ENCODE measurements around the gene TMEM120B.
"Not testable (repeated sequence)": the region's sequence is repeated elsewhere in the genome, so short reads cannot be mapped to it uniquely, and the experiment has no call there.

GRCh38 chr12:121758536-121758935 lies 46.0 kb downstream of the TMEM120B start:
- not testable (repeated sequence) for TF ChIP-seq CTCF (IDR thresholded peaks at IDR 0.05; ENCODE audit: low read depth, low read length); EZH2phosphoT487 (IDR thresholded peaks at IDR 0.05; ENCODE audit: low read depth)

Data from OCI-LY3 (cell line).